Stimulated activated effector memory CD8-positive, alpha-beta T cell treated with anti-CD3 and anti-CD28 coated beads, Interleukin-12 subunit alpha, Interleukin-12 subunit beta, amount 100 ng/mL, for 72 hours (primary cell): ENCODE results near the gene CHD9NB.
"Not testable (repeated sequence)": the region's sequence is repeated elsewhere in the genome, so short reads cannot be mapped to it uniquely, and the experiment has no call there.

Source experiments
- ATAC-seq: fragments of 150-1000 bp; cut with Tn5 transposase; 2 replicates; pipeline ENCODE4 v1.10.0; 2021
- DNase-seq, 2 donors: peaks; one replicate each; pipeline ENCODE4 v3.0.0; 2021 to 2022; ENCODE audit warnings: low spot score in 2 of 2
- H3K27ac Mint-ChIP-seq: one replicate; pipeline ENCODE4 v1.8.0; 2022; ENCODE audit warnings: mild to moderate bottlenecking, mixed read lengths
- H3K36me3 Mint-ChIP-seq: one replicate; pipeline ENCODE4 v1.8.0; 2022; ENCODE audit warnings: mild to moderate bottlenecking, mixed read lengths
- H3K4me1 Mint-ChIP-seq: one replicate; pipeline ENCODE4 v1.8.0; 2022; ENCODE audit warnings: mixed read lengths
- H3K4me3 Mint-ChIP-seq: one replicate; pipeline ENCODE4 v1.8.0; 2022; ENCODE audit warnings: mild to moderate bottlenecking, mixed read lengths
- H3K9me3 Mint-ChIP-seq: one replicate; pipeline ENCODE4 v1.8.0; 2022; ENCODE audit warnings: mixed read lengths

The CHD9NB gene

DNA sequence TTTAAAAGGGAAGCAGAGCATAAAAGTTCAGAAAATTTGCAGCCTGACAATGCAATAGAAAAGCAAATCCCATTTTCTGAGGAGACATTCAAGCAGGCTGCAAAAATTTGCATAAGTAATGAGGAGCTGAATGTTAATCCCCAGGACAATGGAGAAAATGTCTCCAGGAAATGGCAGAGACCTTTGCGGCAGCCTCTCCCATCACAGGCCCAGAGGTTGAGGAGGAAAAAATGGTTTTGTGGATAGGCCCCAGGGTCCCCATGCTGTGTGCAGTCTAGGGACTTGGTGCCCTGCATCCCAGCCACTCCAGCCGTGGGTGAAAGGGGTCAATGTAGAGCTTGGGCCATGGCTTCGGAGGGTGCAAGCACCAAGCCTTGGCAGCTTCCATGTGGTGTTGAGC is 21.6 kb upstream of the CHD9NB start:
- H3K36me3 Mint-ChIP-seq, ATAC-seq, H3K4me3 Mint-ChIP-seq, H3K9me3 Mint-ChIP-seq, DNase-seq, H3K27ac Mint-ChIP-seq: not testable (repeated sequence)
- H3K4me1 Mint-ChIP-seq: peaks cover 45% of the 10 kb centered on the region

DNA sequence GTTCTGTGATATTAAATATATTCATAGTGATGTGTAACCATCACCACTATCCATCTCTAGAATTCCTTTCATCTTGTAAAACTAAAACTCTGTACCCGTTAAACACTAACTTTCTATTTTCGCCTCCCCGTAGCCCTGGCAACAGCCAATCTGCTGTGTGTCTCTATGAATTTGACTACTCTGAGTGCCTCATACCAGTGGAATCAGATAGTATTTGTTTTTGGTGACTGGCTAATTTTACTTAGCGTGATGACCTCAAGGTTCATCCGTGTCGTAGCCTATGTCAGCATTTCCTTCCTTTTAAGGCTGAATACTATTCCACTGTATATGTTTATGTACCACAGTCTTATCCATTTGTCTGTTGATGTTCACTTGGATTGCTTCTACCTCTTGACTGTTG is 20.3 kb upstream of the CHD9NB start:
- Mint-ChIP-seq H3K9me3 (no peaks in the 10 kb centered on the region), H3K4me1 (peaks cover 48% of the 10 kb centered on the region), H3K36me3 (no peaks in the 10 kb centered on the region), H3K27ac (no peak overlapping the region), H3K4me3 (no peak overlapping the region)
- DNase-seq (no peak), ATAC-seq (no peak)

DNA sequence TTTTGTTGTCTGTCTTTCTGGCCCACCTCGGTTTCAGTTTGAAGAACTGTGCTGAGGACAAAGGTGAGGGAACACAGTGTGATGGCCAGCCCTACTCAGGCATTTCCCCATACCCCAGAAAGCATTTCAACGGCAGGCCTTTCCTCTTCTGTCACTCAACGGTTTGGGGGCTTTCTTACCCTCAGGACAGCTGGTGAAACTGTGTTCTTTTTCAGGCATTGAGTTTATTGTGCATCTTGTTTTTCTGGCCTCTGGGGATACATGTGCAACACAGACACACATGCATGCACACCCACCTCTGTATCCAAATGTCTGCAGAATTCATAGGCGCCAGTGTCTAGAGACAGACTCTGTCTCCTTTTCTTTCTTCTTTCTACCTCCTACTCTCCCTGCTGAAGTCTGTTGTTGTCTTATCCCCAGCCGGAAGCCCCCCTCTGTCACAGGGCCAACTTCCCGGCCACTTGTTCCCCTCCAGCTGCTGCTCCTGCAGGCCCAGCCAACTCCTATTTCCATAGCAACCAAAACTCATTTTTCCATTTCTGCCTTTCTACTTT is 19.1 kb upstream of the CHD9NB start:
- no peak for ATAC-seq
- Mint-ChIP-seq H3K36me3 (no peaks in the 10 kb centered on the region), H3K27ac (no peak overlapping the region), H3K9me3 (no peaks in the 10 kb centered on the region), H3K4me3 (no peak overlapping the region), H3K4me1 (peaks cover 55% of the 10 kb centered on the region)
- no peak for DNase-seq

DNA sequence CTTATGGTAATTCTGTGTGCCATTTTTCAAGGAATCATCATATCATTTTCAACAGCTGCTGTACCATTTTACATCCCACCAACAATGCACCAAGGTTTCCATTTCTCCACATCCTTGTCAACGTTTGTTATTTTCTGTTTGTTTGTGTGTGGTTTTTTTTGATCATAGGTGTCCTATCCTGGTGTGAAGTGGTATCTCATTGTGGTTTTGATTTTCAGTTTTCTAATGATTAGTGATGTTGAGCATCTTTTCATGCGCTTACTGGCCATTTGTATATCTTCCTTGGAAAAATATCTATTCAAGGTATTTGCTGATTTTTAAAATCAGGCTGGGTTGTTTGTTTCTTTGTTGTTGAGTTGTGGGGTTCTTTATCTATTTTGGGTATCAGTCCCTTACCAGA is 17.1 kb upstream of the CHD9NB start:
- H3K36me3 Mint-ChIP-seq: no peaks in the 10 kb centered on the region
- ATAC-seq: no peak
- peaks cover 67% of the 10 kb centered on the region for H3K4me1 Mint-ChIP-seq
- H3K9me3 Mint-ChIP-seq: no peaks in the 10 kb centered on the region
- no peak overlapping the region for H3K27ac Mint-ChIP-seq
- no peak for DNase-seq
- H3K4me3 Mint-ChIP-seq: no peak overlapping the region

DNA sequence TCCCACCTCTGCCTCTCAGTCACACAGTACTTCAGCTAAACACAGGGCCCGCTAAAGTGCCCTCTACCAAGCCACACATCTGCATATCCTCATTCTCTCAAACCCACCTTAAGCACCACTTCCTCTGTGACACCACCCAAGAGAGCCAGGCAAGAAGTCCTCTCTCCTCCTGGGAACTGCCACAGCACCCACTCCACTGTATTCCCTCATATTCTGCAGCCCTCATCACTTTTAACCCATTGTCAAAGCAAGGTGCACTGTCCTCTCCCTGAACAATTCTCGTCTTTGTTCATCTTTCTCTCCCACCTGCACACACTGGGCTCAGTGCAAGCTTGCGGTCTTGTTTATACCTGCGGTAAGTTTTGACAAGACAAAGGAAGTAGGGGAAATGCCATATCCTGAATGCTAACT is 15.7 kb upstream of the CHD9NB start:
- Mint-ChIP-seq H3K9me3 (no peaks in the 10 kb centered on the region), H3K36me3 (no peaks in the 10 kb centered on the region), H3K4me1 (peaks cover 71% of the 10 kb centered on the region), H3K4me3 (peak overlapping the region; percentile 52), H3K27ac (peak overlapping the region; percentile 65)
- peak; percentile 92 for ATAC-seq
- DNase-seq: peak in 1 of 2 donors; percentile 53

DNA sequence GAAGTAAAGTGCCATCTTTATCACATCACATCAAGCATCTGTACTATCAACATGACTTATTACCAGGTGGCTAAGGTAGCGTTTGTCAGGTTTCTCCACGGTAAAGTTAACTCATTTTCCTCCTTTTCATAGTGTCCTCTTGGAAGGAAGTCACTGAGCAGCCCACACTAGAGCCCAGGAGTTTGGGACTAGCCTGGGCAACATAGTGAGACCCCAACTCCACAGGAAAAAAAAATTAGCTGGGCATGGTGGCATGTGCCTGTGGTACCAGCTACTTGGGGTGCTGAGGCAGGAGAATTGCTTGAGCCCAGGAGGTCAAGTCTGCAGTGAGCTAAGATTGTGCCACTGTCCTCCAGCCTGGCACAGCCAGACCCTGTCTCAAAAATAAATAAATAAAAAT is 15.0 kb upstream of the CHD9NB start:
- ATAC-seq (no peak), DNase-seq (no peak)
- H3K9me3 Mint-ChIP-seq: no peaks in the 10 kb centered on the region
- no peaks in the 10 kb centered on the region for H3K36me3 Mint-ChIP-seq
- peak overlapping the region; percentile 52 for H3K4me3 Mint-ChIP-seq
- H3K27ac Mint-ChIP-seq: peak overlapping the region; percentile 65
- peaks cover 71% of the 10 kb centered on the region for H3K4me1 Mint-ChIP-seq

DNA sequence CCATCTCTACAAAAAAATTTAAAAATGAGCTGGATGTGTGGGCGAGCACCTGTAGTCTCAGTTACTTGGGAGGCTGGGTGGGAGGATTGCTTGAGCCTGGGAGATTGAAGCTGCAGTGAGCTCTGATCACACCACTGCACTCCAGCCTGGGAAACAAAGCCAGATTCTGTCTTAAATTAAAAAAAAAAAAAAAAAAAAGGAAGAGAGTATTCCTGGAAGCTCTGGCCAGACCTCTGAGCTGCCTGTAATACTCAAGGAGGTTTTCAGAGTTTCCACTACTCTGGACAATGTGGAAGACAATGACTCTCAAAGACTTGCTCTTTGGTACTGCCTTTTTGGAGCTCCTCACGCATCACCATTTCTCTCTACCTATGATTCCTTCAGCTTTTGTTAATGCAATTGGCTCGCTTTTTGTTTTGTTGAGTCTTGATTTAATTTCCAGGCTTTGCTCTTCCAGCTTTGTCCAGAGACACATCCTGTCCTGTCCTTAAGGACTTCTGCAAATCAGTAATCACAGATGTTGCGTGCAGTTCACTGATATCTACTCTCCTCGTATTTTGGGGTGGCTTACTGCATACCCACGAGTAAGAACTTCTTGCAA is 12.9 kb upstream of the CHD9NB start:
- H3K36me3 Mint-ChIP-seq: no peaks in the 10 kb centered on the region
- no peak for DNase-seq
- H3K4me3 Mint-ChIP-seq: no peak overlapping the region
- H3K27ac Mint-ChIP-seq: no peak overlapping the region
- no peak for ATAC-seq
- H3K9me3 Mint-ChIP-seq: no peaks in the 10 kb centered on the region
- peaks cover 75% of the 10 kb centered on the region for H3K4me1 Mint-ChIP-seq

DNA sequence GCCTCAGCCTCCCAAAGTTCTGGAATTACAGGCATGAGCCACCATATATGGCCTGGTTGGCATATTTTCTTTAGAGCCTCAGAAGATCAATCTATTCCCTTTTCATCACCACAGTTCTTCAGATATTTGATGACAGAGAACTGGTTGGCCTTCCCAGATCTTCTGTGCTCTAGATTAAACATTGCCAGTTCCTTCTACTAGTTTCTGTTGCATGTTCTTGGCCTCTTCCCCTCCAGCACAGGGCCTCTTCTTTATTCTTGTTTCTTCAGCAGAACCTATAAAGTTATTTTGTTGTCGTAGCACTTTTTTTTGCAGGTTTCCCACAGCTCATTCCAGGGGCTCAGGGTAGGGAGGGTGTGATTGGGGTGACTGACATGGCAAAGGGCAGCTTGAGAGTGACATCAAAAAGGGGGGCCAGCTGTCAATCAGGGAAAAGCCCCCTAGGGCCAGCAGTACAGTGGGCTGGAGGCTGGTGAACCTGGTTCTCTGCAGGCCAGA is 11.4 kb upstream of the CHD9NB start:
- H3K4me1 Mint-ChIP-seq: peaks cover 63% of the 10 kb centered on the region
- H3K9me3 Mint-ChIP-seq: no peaks in the 10 kb centered on the region
- peak overlapping the region; percentile 46 for H3K27ac Mint-ChIP-seq
- H3K36me3 Mint-ChIP-seq: no peaks in the 10 kb centered on the region
- no peak overlapping the region for H3K4me3 Mint-ChIP-seq
- DNase-seq: no peak
- ATAC-seq: no peak

DNA sequence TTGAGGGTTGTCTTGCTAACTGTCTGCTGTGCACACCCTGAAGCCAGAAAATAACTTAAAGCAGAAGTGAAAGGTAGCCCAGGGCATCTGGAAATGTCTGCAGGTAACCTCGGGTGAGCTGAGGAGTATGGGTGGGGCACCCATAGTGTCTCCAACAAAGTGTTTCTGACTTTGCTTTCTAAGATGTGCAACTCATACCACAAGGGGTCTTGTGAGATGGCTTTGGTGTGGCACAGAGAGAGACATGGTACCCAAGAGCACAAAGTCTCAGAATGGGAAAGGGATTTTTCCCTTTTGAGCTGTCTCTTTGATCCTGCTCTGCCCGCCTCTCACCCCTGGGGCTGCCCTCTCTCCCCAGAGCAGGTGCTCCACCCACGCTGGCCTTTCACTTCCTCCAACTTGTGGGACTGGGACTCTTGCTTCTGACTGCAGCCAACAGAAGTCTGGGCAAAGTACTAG is 9.0 kb upstream of the CHD9NB start:
- H3K4me3 Mint-ChIP-seq: no peak overlapping the region
- peaks cover 62% of the 10 kb centered on the region for H3K4me1 Mint-ChIP-seq
- H3K9me3 Mint-ChIP-seq: no peaks in the 10 kb centered on the region
- ATAC-seq (peak; percentile 79), DNase-seq (no peak)
- H3K36me3 Mint-ChIP-seq: no peaks in the 10 kb centered on the region
- peak overlapping the region; percentile 61 for H3K27ac Mint-ChIP-seq

DNA sequence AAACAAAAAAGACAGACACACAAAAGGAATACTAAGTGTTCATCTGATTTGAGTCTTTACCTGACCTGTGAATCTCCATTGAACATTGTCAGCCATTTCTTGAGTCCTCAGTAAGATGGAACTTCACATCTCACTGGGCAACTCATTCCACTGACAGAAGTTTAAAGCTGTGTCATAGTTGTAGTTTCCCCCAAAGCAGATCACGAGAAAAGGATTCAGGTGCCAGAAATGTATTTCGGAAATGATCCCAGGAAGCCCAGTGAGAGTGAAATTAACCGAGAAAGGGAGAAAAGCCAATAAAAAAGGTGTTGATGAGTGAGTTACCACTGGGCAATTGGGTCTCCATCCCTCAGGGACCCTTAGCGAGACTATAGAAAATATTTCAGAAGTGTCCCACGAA is 8.6 kb upstream of the CHD9NB start:
- ATAC-seq (no peak), DNase-seq (no peak)
- Mint-ChIP-seq H3K9me3 (no peaks in the 10 kb centered on the region), H3K36me3 (no peaks in the 10 kb centered on the region), H3K27ac (peak overlapping the region; percentile 61), H3K4me1 (peaks cover 58% of the 10 kb centered on the region), H3K4me3 (no peak overlapping the region)

DNA sequence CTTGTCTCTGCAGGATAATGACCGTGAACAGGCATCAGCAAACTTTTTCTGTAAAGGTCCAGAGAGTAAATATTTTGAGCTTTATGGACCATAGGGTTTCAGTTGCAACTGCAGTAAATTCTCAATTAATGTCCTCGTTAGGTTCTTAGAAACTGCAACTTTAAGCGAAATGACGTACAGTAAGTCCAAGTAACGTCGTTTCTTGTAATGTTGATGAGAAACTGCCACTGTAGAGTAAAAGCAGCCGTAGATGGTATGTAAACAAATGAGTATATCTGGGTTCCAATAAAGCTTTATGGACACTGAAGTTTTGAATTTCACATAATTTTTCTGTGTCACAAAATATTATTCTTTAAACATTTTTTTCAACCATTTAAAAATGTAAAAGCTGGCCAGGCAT is 7.0 kb upstream of the CHD9NB start:
- DNase-seq (no peak), ATAC-seq (no peak)
- peaks cover 49% of the 10 kb centered on the region for H3K4me1 Mint-ChIP-seq
- no peak overlapping the region for H3K4me3 Mint-ChIP-seq
- no peak overlapping the region for H3K27ac Mint-ChIP-seq
- no peaks in the 10 kb centered on the region for H3K36me3 Mint-ChIP-seq
- H3K9me3 Mint-ChIP-seq: no peaks in the 10 kb centered on the region

DNA sequence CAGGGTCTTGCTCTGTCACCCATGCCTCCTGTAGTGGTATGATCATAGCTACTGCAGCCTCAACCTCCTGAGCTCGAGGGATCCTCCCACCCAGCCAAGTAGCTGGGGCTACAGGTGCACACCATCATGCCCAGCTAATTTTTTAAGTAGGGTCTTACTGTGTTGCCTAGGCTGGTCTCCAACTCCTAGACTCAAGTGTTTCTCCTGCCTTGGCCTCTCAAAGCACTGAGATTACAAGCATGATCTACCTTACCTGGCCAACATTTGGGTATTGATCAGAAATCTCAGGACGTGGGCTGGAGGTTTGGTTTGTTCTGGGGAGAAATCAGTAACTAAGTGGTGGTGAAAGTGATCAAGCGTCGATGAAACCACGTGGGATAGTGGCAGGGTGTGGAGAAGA is 6.2 kb upstream of the CHD9NB start:
- H3K4me3 Mint-ChIP-seq: no peak overlapping the region
- no peaks in the 10 kb centered on the region for H3K36me3 Mint-ChIP-seq
- peaks cover 48% of the 10 kb centered on the region for H3K4me1 Mint-ChIP-seq
- H3K9me3 Mint-ChIP-seq: no peaks in the 10 kb centered on the region
- ATAC-seq (no peak), DNase-seq (no peak)
- peak overlapping the region; percentile 83 for H3K27ac Mint-ChIP-seq

DNA sequence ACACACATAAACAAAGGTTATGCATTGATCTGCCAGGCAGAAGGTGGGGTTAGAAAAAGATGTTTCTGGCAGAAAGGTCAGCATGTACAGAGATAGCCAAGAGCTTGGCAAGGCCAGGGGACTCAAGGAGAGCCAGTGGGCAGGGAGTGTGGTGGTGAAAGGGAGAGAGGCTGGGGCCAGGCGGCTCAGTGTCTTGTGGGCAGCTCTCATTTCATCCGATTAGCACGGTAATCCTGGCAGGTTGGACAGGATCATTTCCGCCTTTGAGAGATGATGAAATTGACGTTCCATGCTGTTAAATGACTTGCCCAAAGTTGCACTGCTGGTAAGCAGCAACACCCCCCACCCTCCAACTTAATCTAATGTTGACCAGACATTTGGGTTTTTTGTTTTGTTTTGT is 5.7 kb upstream of the CHD9NB start:
- Mint-ChIP-seq H3K36me3 (no peaks in the 10 kb centered on the region), H3K27ac (peak overlapping the region; percentile 83)

DNA sequence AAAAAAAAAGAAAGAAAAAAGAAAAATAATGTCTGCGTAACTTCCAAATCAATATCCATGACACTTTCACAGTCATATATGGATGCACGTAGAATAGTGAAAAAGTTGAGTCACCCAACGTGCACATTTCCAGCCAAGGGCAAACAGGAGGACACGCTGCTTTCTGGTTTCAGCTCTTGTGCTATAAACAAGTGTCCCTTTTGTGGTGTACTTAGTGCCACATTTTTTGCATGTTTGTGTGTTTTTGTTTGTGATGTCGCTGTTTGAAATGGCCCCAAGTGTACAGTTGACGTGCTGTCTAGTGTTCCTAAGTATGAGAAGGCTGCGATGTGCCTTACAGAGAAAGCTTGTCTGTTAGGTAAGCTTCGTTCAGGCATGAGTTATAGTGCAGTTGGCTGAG is 5.0 kb upstream of the CHD9NB start:
- H3K4me1 Mint-ChIP-seq: peaks cover 56% of the 10 kb centered on the region
- H3K4me3 Mint-ChIP-seq: no peak overlapping the region
- peak overlapping the region; percentile 83 for H3K27ac Mint-ChIP-seq
- H3K36me3 Mint-ChIP-seq: peaks cover 5% of the 10 kb centered on the region
- ATAC-seq: no peak
- no peaks in the 10 kb centered on the region for H3K9me3 Mint-ChIP-seq
- no peak for DNase-seq

More for the DNA sequence above, 5.7 kb upstream of the CHD9NB start:
- Mint-ChIP-seq H3K4me3 (no peak overlapping the region), H3K4me1 (peaks cover 49% of the 10 kb centered on the region), H3K9me3 (no peaks in the 10 kb centered on the region)
- ATAC-seq: no peak
- no peak for DNase-seq

DNA sequence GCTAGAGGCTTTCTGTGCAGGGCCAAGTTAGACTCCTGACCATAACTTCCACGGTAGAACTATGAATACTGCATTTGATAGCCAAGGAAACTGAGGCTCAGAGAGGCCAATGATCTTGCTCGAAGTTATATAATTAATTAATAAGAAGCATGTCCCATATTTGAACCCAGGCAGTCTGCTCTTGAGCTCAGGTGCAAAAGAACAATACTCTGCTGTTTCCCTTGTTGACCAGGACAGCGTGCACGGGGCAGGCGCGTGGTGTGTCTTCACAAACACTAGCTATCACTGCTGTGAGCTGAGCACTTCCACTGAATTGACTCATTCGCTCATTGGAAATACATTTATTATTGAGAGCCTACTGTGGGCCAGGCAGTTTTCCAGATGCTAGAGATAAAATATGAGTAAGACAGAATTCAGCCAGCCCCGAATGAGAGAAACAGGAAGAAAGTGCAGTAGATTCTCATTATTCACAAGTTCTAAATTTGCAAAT is 3.7 kb upstream of the CHD9NB start:
- DNase-seq (no peak), ATAC-seq (no peak)
- Mint-ChIP-seq H3K27ac (peak overlapping the region; percentile 97), H3K4me3 (peak overlapping the region; percentile 93), H3K9me3 (no peaks in the 10 kb centered on the region), H3K4me1 (peaks cover 51% of the 10 kb centered on the region), H3K36me3 (peaks cover 5% of the 10 kb centered on the region)
